ENCODE data around the gene DICER1. TPM values are rescaled to one million over a fixed set of nuclear protein-coding genes. Genes with fewer than 3 reads are reported as not detected.

The DICER1 gene
- polyA plus RNA-seq, 6 donors from 2014 or later = 4.3 to 27.1 (median 17.5) TPM

DNA sequence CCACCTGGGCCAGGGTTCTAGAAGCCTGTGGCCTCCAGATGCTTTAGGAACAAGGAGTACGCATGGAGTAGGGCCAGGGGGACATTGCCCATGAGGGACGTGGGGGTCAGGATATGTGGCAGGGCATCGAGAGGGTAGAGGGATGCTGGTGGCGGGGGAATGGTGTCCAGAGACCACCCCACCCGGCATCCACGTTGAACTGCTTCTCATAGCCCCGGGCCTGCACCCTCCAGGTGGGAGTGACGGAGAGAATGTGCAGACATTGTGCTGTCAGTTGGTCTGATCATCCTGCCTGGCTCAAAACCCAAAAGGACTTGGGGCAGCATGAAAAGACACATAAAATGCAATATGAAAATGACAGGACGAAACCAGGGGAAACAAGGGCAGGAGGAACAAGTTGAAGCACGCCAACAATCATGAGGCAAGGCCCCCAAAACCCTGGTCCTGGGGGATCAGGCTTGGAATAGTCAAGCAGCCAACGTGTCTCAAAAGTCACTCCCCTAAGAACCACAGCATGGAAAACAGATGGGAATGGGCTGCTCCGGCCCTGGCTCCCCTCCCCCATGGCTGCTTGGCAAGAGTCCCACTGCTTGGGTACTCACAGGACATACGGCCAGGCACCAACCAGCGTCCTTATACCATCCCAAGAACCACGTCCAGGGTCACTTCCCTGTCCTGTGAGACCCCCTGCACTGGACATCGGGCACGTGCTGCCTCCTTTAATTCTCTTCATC is 117.9 kb downstream of the DICER1 start:
- no peak overlapping the region for H3K27ac Mint-ChIP-seq
- no peak overlapping the region for H3K4me3 Mint-ChIP-seq
- DNase-seq (no peak), ATAC-seq (ENCODE audit: low read depth in 2 of 2) (no peak)
- no peaks in the 10 kb centered on the region for H3K36me3 Mint-ChIP-seq
- H3K27me3 Mint-ChIP-seq = peaks cover 24 to 57% (median 47%) of the 10 kb centered on the region in 3 donors
- H3K4me1 Mint-ChIP-seq = no peaks in the 10 kb centered on the region
- no peaks in the 10 kb centered on the region for H3K9me3 Mint-ChIP-seq

DNA sequence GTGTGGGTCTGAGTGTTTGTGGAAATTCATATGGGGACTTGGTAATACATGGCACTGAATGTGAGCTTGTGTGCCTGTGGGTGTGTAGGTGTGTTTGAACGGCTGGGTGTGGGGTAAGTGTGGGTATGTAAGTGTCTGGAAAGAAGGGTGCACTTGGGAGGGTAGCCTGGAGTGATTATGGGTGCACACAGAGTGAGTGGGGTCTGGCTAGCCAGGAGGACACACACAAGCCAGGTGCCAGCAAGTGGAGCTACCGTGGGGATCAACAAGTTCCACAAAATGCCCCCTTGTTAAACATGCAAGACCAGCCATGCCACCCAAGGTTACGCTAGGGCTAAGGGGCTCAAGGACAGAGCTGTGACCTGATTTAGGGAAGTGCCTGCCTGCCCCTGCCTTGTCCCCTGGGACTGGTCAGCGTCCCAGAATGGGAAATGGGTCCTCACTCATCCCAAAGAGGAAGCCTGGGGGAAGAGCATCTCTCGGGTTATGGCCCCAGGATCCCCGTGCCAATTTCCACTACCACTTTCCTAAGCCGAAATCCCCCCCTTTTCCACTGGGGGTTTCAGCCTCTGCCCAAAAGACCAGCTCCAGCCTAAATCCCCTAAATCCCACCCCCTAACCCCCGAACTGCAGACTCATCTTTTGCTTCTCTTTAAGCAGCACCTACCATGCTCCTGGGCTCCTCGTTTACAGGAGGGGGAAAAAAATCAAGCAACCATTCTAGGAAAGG is 118.6 kb downstream of the DICER1 start:
- Mint-ChIP-seq H3K9me3 (peaks cover 0 to 3% (median 0%) of the 10 kb centered on the region in 7 donors), H3K27me3 (peaks cover 24 to 54% (median 48%) of the 10 kb centered on the region in 3 donors), H3K4me3 (no peak overlapping the region), H3K36me3 (no peaks in the 10 kb centered on the region), H3K4me1 (no peaks in the 10 kb centered on the region), H3K27ac (no peak overlapping the region)
- ATAC-seq (ENCODE audit: low read depth in 2 of 2) (no peak), DNase-seq (no peak)

DNA sequence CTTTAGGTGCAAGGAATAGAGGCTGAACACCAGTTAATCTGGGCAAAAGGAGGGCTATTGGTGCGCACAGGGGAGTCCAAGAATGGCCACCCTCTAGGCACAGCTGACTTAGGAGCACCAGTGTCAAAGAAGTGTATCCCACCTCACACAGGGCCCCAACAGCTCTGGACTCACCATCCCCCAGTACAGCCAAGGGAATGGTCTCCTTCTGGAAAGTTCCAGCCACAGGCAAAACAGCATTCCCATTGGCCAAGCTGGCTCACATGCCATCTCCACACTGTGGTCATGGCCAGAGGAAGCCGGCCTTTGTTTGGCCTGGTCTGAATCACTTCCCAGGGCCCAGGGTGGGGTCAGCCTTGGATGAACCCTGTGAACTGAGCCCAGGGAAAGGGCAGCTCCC is 120.1 kb downstream of the DICER1 start:
- H3K9me3 Mint-ChIP-seq = peaks cover 2 to 10% (median 7%) of the 10 kb centered on the region in 7 donors
- H3K27me3 Mint-ChIP-seq = peaks cover 14 to 47% (median 44%) of the 10 kb centered on the region in 3 donors
- no peak overlapping the region for H3K27ac Mint-ChIP-seq
- no peaks in the 10 kb centered on the region for H3K4me1 Mint-ChIP-seq
- no peaks in the 10 kb centered on the region for H3K36me3 Mint-ChIP-seq
- H3K4me3 Mint-ChIP-seq = no peak overlapping the region
- no peak for DNase-seq
- no peak for ATAC-seq (ENCODE audit: low read depth in 2 of 2)

Other genes with a start within 250 kb of the DICER1 start
- 10 to 100 TPM in 5 of 6 donors, 1 to 10 TPM in 1; 4.9 to 23.8 (median 12.7) TPM for gene CLMN, start 162.4 kb upstream of the DICER1 start, polyA plus RNA-seq (ENCODE audit: low read depth in 6 of 6)

All from naive B cell (primary cell).